CD14-positive monocyte (primary cell): ENCODE data around the gene ARVCF. TPM values are rescaled to one million over a fixed set of nuclear protein-coding genes. Genes with fewer than 3 reads are reported as not detected.

Source experiments
- DNase-seq, 3 donors: peaks; one replicate each; pipeline ENCODE4 v3.0.0-alpha.2; 2011 to 2022
- H2AFZ ChIP-seq: 2 replicates; pipeline ENCODE4 v1.6.0; 2012; ENCODE audit warnings: mild to moderate bottlenecking, low read depth, low read length, inconsistent platforms; ENCODE audit not compliant: insufficient read depth, poor library complexity, severe bottlenecking
- H3K27ac ChIP-seq, 2 donors: 1 replicate in 1 of 2; 2 replicates in 1 of 2; pipeline ENCODE4 v1.5.1; 2012 to 2013; ENCODE audit warnings: low read length in 2 of 2, control low read depth in 1 of 2, inconsistent platforms in 1 of 2, low read depth in 1 of 2, mild to moderate bottlenecking in 1 of 2
- H3K27me3 ChIP-seq, 2 donors: one replicate each; pipeline versions ENCODE4 v1.6.0 to v1.6.1; 2011 to 2013; ENCODE audit warnings: low read length in 2 of 2; ENCODE audit not compliant: control insufficient read depth in 2 of 2, insufficient read depth in 2 of 2
- H3K36me3 ChIP-seq, 2 donors: replicated peaks in 1 of 2; 1 replicate in 1 of 2; 2 replicates in 1 of 2; pipeline versions ENCODE4 v1.5.1 to v1.6.1; 2012 to 2013; ENCODE audit warnings: low read length in 2 of 2, control low read depth in 1 of 2, inconsistent platforms in 1 of 2, mild to moderate bottlenecking in 1 of 2; ENCODE audit not compliant: insufficient read depth in 2 of 2, control insufficient read depth in 1 of 2
- H3K4me1 ChIP-seq, 2 donors: 1 replicate in 1 of 2; 2 replicates in 1 of 2; pipeline versions ENCODE4 v1.5.1 to v1.6.1; 2012 to 2013; ENCODE audit warnings: low read length in 2 of 2, control low read depth in 1 of 2, inconsistent platforms in 1 of 2, mild to moderate bottlenecking in 1 of 2, moderate library complexity in 1 of 2; ENCODE audit not compliant: insufficient read depth in 2 of 2, control insufficient read depth in 1 of 2
- H3K4me2 ChIP-seq: replicated peaks from 2 replicates; pipeline ENCODE3; 2012; ENCODE audit warnings: low read length, moderate library complexity, mild to moderate bottlenecking; ENCODE audit not compliant: poor library complexity, severe bottlenecking; ENCODE audit errors: extremely low read depth
- H3K4me3 ChIP-seq, 3 experiments: fragments of 200-600 bp in 1 of 3; sonication (generic) in 1 of 3; replicated peaks in 1 of 3; 1 replicate in 2 of 3; 2 replicates in 1 of 3; pipeline ENCODE4 v1.5.1; 2011 to 2013; ENCODE audit warnings: low read length in 3 of 3, mild to moderate bottlenecking in 3 of 3, control low read depth in 2 of 3, low read depth in 2 of 3, inconsistent platforms in 1 of 3, moderate library complexity in 1 of 3
- H3K79me2 ChIP-seq: 2 replicates; pipeline ENCODE4 v1.6.0; 2012; ENCODE audit warnings: mild to moderate bottlenecking, control low read depth, inconsistent platforms, low read length, moderate library complexity; ENCODE audit not compliant: insufficient read depth
- H3K9ac ChIP-seq: 2 replicates; pipeline ENCODE4 v1.6.0; 2017; ENCODE audit warnings: low read length, mild to moderate bottlenecking; ENCODE audit not compliant: insufficient read depth, poor library complexity, severe bottlenecking
- H3K9me3 ChIP-seq, 2 donors: replicated peaks in 1 of 2; 1 replicate in 1 of 2; 2 replicates in 1 of 2; pipeline versions ENCODE4 v1.5.1 to v1.6.1; 2012 to 2013; ENCODE audit warnings: low read length in 2 of 2, control low read depth in 1 of 2; ENCODE audit not compliant: control insufficient read depth in 1 of 2, insufficient read depth in 1 of 2
- H4K20me1 ChIP-seq: 2 replicates; pipeline ENCODE4 v1.6.0; 2012; ENCODE audit warnings: mild to moderate bottlenecking, low read length, control low read depth, moderate library complexity; ENCODE audit not compliant: insufficient read depth
- H3K27ac Mint-ChIP-seq, 7 donors: one replicate each; pipeline ENCODE4 v1.8.0; 2020; ENCODE audit warnings: mild to moderate bottlenecking in 7 of 7, mixed read lengths in 7 of 7, moderate library complexity in 6 of 7, inconsistent platforms in 2 of 7
- H3K27me3 Mint-ChIP-seq, 3 donors: one replicate each; pipeline ENCODE4 v1.8.0; 2021 to 2022; ENCODE audit warnings: low read depth in 3 of 3, mild to moderate bottlenecking in 3 of 3, mixed read lengths in 3 of 3, moderate library complexity in 3 of 3, inconsistent platforms in 1 of 3
- H3K36me3 Mint-ChIP-seq, 2 donors: one replicate each; pipeline ENCODE4 v1.8.0; 2020; ENCODE audit warnings: mixed read lengths in 2 of 2, inconsistent platforms in 1 of 2, mild to moderate bottlenecking in 1 of 2
- H3K4me1 Mint-ChIP-seq: one replicate; pipeline ENCODE4 v1.8.0; 2020; ENCODE audit warnings: mild to moderate bottlenecking, mixed read lengths
- H3K4me3 Mint-ChIP-seq, 2 donors: one replicate each; pipeline ENCODE4 v1.8.0; 2020; ENCODE audit warnings: mild to moderate bottlenecking in 2 of 2, mixed read lengths in 2 of 2, moderate library complexity in 1 of 2
- H3K9me3 Mint-ChIP-seq, 7 donors: one replicate each; pipeline ENCODE4 v1.8.0; 2020 to 2022; ENCODE audit warnings: mixed read lengths in 7 of 7, mild to moderate bottlenecking in 6 of 7, moderate library complexity in 6 of 7, inconsistent platforms in 2 of 7
- WGBS: methylation state at CpG from one replicate; pipeline ENCODE4 v1.1.5; 2013; ENCODE audit warnings: missing lambda C conversion rate; ENCODE audit not compliant: insufficient coverage; 5-methylcytosine and 5-hydroxymethylcytosine counted together
- intact Hi-C, 2 donors: fragments of 100-400 bp; cut with micrococcal nuclease; formaldehyde crosslinking; loops; one replicate each; pipeline versions ENCODE4 v1.15.0 to v1.15.1; 2023
- polyA minus RNA-seq: library from RNA; depleted of rRNA, polyadenylated mRNA; stranded (reverse); fragments of >200 nt; gene quantifications from 2 replicates; pipeline ENCODE4 v1.2.3, GENCODE V29; 2012
- polyA plus RNA-seq, 3 donors: library from polyadenylated mRNA; depleted of rRNA in 1 of 3; unstranded in 2 of 3; stranded (reverse) in 1 of 3; fragments of 300-500 nt in 2 of 3; fragments of >200 nt in 1 of 3; fragmentation: Illumina TruSeq in 2 of 3; gene quantifications; 1 replicate in 2 of 3; 2 replicates in 1 of 3; pipeline ENCODE4 v1.2.3, GENCODE V29; 2012 to 2021
- total RNA-seq, 12 experiments: library from RNA in 1 of 12; stranded (reverse) in 1 of 12; fragments of 120-200 nt in 1 of 12; gene quantifications; one replicate each; pipeline ENCODE4 v1.2.4 and lab custom pipeline; 2013 to 2026; ENCODE audit warnings: mixed read lengths in 6 of 12, inconsistent platforms in 1 of 12
- TF ChIP-seq, protein P1 (sequence below): fragments of 200-600 bp; IDR thresholded peaks from one replicate; pipeline ENCODE4 v1.8.0; 2022; ENCODE audit warnings: antibody characterized with exemption, mild to moderate bottlenecking

Gene ARVCF, protein sequence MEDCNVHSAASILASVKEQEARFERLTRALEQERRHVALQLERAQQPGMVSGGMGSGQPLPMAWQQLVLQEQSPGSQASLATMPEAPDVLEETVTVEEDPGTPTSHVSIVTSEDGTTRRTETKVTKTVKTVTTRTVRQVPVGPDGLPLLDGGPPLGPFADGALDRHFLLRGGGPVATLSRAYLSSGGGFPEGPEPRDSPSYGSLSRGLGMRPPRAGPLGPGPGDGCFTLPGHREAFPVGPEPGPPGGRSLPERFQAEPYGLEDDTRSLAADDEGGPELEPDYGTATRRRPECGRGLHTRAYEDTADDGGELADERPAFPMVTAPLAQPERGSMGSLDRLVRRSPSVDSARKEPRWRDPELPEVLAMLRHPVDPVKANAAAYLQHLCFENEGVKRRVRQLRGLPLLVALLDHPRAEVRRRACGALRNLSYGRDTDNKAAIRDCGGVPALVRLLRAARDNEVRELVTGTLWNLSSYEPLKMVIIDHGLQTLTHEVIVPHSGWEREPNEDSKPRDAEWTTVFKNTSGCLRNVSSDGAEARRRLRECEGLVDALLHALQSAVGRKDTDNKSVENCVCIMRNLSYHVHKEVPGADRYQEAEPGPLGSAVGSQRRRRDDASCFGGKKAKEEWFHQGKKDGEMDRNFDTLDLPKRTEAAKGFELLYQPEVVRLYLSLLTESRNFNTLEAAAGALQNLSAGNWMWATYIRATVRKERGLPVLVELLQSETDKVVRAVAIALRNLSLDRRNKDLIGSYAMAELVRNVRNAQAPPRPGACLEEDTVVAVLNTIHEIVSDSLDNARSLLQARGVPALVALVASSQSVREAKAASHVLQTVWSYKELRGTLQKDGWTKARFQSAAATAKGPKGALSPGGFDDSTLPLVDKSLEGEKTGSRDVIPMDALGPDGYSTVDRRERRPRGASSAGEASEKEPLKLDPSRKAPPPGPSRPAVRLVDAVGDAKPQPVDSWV
- total RNA-seq (2013), result 1.4 TPM
- 1 to 10 TPM in 1 of 3 donors, under 1 TPM in 2; 0.31 to 2.6 (median 0.44) TPM for polyA plus RNA-seq
- polyA minus RNA-seq, result 2.8 TPM in 2 replicates
- total RNA-seq (lab: John Stamatoyannopoulos, UW), result 0.34 to 5.0 (median 0.98) reads per million in 11 experiments

- peak within 1 kb of the TSS; percentile 85 to 94 for H3K4me3 Mint-ChIP-seq
Observed at GRCh38 chr22:20016734-20017621, at the start of gene ARVCF. ARVCF (minus strand) TSS chr22:20016823; CDS start chr22:19990794, 26,029 bp downstream.

More at GRCh38 chr22:20016734-20017621, at the start of gene ARVCF:
- Mint-ChIP-seq H3K27me3 (peaks cover 37 to 53% (median 45%) of the 10 kb centered on the region in 3 donors), H3K36me3 (no peaks in the 10 kb centered on the region), H3K27ac (no peak within 1 kb of the TSS), H3K9me3 (peaks cover 0 to 8% (median 0%) of the 10 kb centered on the region in 7 donors), H3K4me1 (peaks cover 17% of the 10 kb centered on the region)
- peak within 1 kb of the TSS; percentile 53 to 79 (median 59) for H3K4me3 ChIP-seq
- TF ChIP-seq, protein P1, sequence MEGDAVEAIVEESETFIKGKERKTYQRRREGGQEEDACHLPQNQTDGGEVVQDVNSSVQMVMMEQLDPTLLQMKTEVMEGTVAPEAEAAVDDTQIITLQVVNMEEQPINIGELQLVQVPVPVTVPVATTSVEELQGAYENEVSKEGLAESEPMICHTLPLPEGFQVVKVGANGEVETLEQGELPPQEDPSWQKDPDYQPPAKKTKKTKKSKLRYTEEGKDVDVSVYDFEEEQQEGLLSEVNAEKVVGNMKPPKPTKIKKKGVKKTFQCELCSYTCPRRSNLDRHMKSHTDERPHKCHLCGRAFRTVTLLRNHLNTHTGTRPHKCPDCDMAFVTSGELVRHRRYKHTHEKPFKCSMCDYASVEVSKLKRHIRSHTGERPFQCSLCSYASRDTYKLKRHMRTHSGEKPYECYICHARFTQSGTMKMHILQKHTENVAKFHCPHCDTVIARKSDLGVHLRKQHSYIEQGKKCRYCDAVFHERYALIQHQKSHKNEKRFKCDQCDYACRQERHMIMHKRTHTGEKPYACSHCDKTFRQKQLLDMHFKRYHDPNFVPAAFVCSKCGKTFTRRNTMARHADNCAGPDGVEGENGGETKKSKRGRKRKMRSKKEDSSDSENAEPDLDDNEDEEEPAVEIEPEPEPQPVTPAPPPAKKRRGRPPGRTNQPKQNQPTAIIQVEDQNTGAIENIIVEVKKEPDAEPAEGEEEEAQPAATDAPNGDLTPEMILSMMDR, result no peak
- WGBS, result 2% methylated on average over 73 of the region's 79 CpGs
- peak within 1 kb of the TSS; percentile 84 for H3K4me2 ChIP-seq
- peak within 1 kb of the TSS; percentile 37 for H3K9ac ChIP-seq
- H3K4me1 ChIP-seq, result peaks cover 18 to 31% of the 10 kb centered on the region in 2 donors
- H3K79me2 ChIP-seq, result peaks cover 11% of the 10 kb centered on the region
- DNase-seq, result peak; percentile 88 to 91 (median 89)
- intact Hi-C loops, result loop anchor here in 1 of 2 donors (5.0 to 10.0 kb wide), 2 partner anchors 162 to 540 kb away; partner anchors contain the start of genes CDC45, GNB1L, RTL10 and UFD1
- peaks cover 10% of the 10 kb centered on the region for H4K20me1 ChIP-seq
- H2AFZ ChIP-seq, result peak within 1 kb of the TSS; percentile 84
- no peaks in the 10 kb centered on the region for H3K36me3 ChIP-seq
- H3K27me3 ChIP-seq, result peaks cover 17 to 37% of the 10 kb centered on the region in 2 donors
- H3K27ac ChIP-seq, result no peak within 1 kb of the TSS
- H3K9me3 ChIP-seq, result peaks cover 0 to 6% of the 10 kb centered on the region in 2 donors
